Measurements from ENCODE around the gene MSANTD1. TPM values are rescaled to one million over a fixed set of nuclear protein-coding genes. Genes with fewer than 3 reads are reported as not detected.
A peak's percentile ranks its signal among the peaks of the same experiment; 100 is the strongest.

Gene MSANTD1
- total RNA-seq, 3 donors from 2014 or later (not counting 1 experiment from before 2014, with no cell fraction given) = 0.54 to 2.2 (median 1.8) TPM

GRCh38 chr4:3228881-3229280, 20.1 kb upstream of the MSANTD1 start:
- ATAC-seq (no peak), DNase-seq (no peak)
- H3K27ac Mint-ChIP-seq = peak overlapping the region in 1 of 2 donors; percentile 8
- 93% methylated on average over 13 of the region's 13 CpGs for WGBS (ENCODE audit: insufficient coverage)
- Histone ChIP-seq H3K4me3 (ENCODE audit: low read length) (no peak overlapping the region), H3K27me3 (ENCODE audit: control insufficient read depth, insufficient read depth, low read length) (no peaks in the 10 kb centered on the region), H3K36me3 (ENCODE audit: control insufficient read depth, insufficient read depth, low read length) (peaks cover 84% of the 10 kb centered on the region), H3K9me3 (ENCODE audit: control insufficient read depth, insufficient read depth, low read length) (no peaks in the 10 kb centered on the region), H3K4me1 (ENCODE audit: control insufficient read depth, insufficient read depth, low read length) (peaks cover 19% of the 10 kb centered on the region), H3K27ac (ENCODE audit: low read length) (no peak overlapping the region)
- TF ChIP-seq CTCF (IDR thresholded peaks at IDR 0.05) = no peak
- peaks cover 12% of the 10 kb centered on the region for H3K36me3 Mint-ChIP-seq
- no peak overlapping the region for H3K4me3 Mint-ChIP-seq
- intact Hi-C loops (cut with micrococcal nuclease) = no loop called here
- H3K4me1 Mint-ChIP-seq = peaks cover 7 to 15% of the 10 kb centered on the region in 2 donors
- H3K9me3 Mint-ChIP-seq = no peaks in the 10 kb centered on the region
- no peaks in the 10 kb centered on the region for H3K27me3 Mint-ChIP-seq (ENCODE audit: low read depth in 2 of 2)

GRCh38 chr4:3229328-3229727, 19.6 kb upstream of the MSANTD1 start:
- Histone ChIP-seq H3K27ac (ENCODE audit: low read length) (no peak overlapping the region), H3K4me3 (ENCODE audit: low read length) (no peak overlapping the region), H3K27me3 (ENCODE audit: control insufficient read depth, insufficient read depth, low read length) (no peaks in the 10 kb centered on the region), H3K36me3 (ENCODE audit: control insufficient read depth, insufficient read depth, low read length) (peaks cover 85% of the 10 kb centered on the region), H3K9me3 (ENCODE audit: control insufficient read depth, insufficient read depth, low read length) (no peaks in the 10 kb centered on the region), H3K4me1 (ENCODE audit: control insufficient read depth, insufficient read depth, low read length) (peaks cover 19% of the 10 kb centered on the region)
- Mint-ChIP-seq H3K27me3 (ENCODE audit: low read depth in 2 of 2) (no peaks in the 10 kb centered on the region), H3K9me3 (no peaks in the 10 kb centered on the region), H3K36me3 (peaks cover 12% of the 10 kb centered on the region), H3K4me1 (peaks cover 7 to 13% of the 10 kb centered on the region in 2 donors), H3K27ac (peak overlapping the region in 1 of 2 donors; percentile 8), H3K4me3 (no peak overlapping the region)
- intact Hi-C loops (cut with micrococcal nuclease) = no loop called here
- 97% methylated on average over 9 of the region's 9 CpGs for WGBS (ENCODE audit: insufficient coverage)
- DNase-seq (no peak), ATAC-seq (peak in 1 of 3 donors; percentile 26)
- no peak for TF ChIP-seq CTCF (IDR thresholded peaks at IDR 0.05)

- peaks cover 6 to 7% of the 10 kb centered on the region in 2 donors for H3K4me1 Mint-ChIP-seq
- intact Hi-C loops (cut with micrococcal nuclease) = no loop called here
- no peak for TF ChIP-seq CTCF (IDR thresholded peaks at IDR 0.05)
- WGBS (ENCODE audit: insufficient coverage) = 94% methylated on average over 17 of the region's 17 CpGs
- H3K27ac ChIP-seq (ENCODE audit: low read length) = no peak overlapping the region
- H3K36me3 ChIP-seq (ENCODE audit: control insufficient read depth, insufficient read depth, low read length) = peaks cover 85% of the 10 kb centered on the region
- H3K4me3 Mint-ChIP-seq = no peak overlapping the region
- H3K4me3 ChIP-seq (ENCODE audit: low read length) = no peak overlapping the region
- H3K4me1 ChIP-seq (ENCODE audit: control insufficient read depth, insufficient read depth, low read length) = peaks cover 16% of the 10 kb centered on the region
- ATAC-seq (no peak), DNase-seq (no peak)
- H3K9me3 ChIP-seq (ENCODE audit: control insufficient read depth, insufficient read depth, low read length) = no peaks in the 10 kb centered on the region
- H3K27me3 ChIP-seq (ENCODE audit: control insufficient read depth, insufficient read depth, low read length) = no peaks in the 10 kb centered on the region
- no peaks in the 10 kb centered on the region for H3K9me3 Mint-ChIP-seq
- H3K27ac Mint-ChIP-seq = no peak overlapping the region
- H3K36me3 Mint-ChIP-seq = peaks cover 12% of the 10 kb centered on the region
- no peaks in the 10 kb centered on the region for H3K27me3 Mint-ChIP-seq (ENCODE audit: low read depth in 2 of 2)
Observed at GRCh38 chr4:3229964-3230363, 19.0 kb upstream of the MSANTD1 start.

- Mint-ChIP-seq H3K27ac (no peak overlapping the region), H3K27me3 (ENCODE audit: low read depth in 2 of 2) (no peaks in the 10 kb centered on the region), H3K4me1 (peaks cover 0 to 7% of the 10 kb centered on the region in 2 donors), H3K9me3 (no peaks in the 10 kb centered on the region), H3K36me3 (peaks cover 12% of the 10 kb centered on the region), H3K4me3 (no peak overlapping the region)
- H3K36me3 ChIP-seq (ENCODE audit: control insufficient read depth, insufficient read depth, low read length) = peaks cover 87% of the 10 kb centered on the region
- WGBS (ENCODE audit: insufficient coverage) = 80% methylated on average over 9 of the region's 9 CpGs
- ATAC-seq (no peak), DNase-seq (no peak)
- no peak overlapping the region for H3K4me3 ChIP-seq (ENCODE audit: low read length)
- TF ChIP-seq CTCF (IDR thresholded peaks at IDR 0.05) = no peak
- H3K27ac ChIP-seq (ENCODE audit: low read length) = no peak overlapping the region
- H3K27me3 ChIP-seq (ENCODE audit: control insufficient read depth, insufficient read depth, low read length) = no peaks in the 10 kb centered on the region
- intact Hi-C loops (cut with micrococcal nuclease) = no loop called here
- no peaks in the 10 kb centered on the region for H3K9me3 ChIP-seq (ENCODE audit: control insufficient read depth, insufficient read depth, low read length)
- peaks cover 3% of the 10 kb centered on the region for H3K4me1 ChIP-seq (ENCODE audit: control insufficient read depth, insufficient read depth, low read length)
Observed at GRCh38 chr4:3231471-3231870, 17.5 kb upstream of the MSANTD1 start.
